SH-SY5Y (cell line): ENCODE results near the gene LINC00632.

Source experiments
- GATA2 ChIP-seq: IDR thresholded peaks from 2 replicates; pipeline ENCODE4 v1.6.1; 2011; ENCODE audit warnings: mild to moderate bottlenecking, low read depth, low read length
- GATA3 ChIP-seq: IDR thresholded peaks from 2 replicates; pipeline ENCODE4 v1.6.1; 2011; ENCODE audit warnings: low read depth, mild to moderate bottlenecking, low read length, moderate library complexity

- TF ChIP-seq GATA3 (no peak), GATA2 (no peak)
Measured at GRCh38 chrX:140710710-140711109, 1.2 kb downstream of the LINC00632 start.
